ENCODE data around the gene DRC1.

DRC1 gene

GRCh38 chr2:26400723-26401122 lies 997 bp upstream of the DRC1 start:
- no peak for DNase-seq

- DNase-seq: no peak
Measured at GRCh38 chr2:26407526-26407925, 5.8 kb downstream of the DRC1 start.

GRCh38 chr2:26409785-26410184 lies 8.1 kb downstream of the DRC1 start:
- no peak for DNase-seq

- DNase-seq: no peak
Measured at GRCh38 chr2:26410764-26411243, 9.1 kb downstream of the DRC1 start.

DNA sequence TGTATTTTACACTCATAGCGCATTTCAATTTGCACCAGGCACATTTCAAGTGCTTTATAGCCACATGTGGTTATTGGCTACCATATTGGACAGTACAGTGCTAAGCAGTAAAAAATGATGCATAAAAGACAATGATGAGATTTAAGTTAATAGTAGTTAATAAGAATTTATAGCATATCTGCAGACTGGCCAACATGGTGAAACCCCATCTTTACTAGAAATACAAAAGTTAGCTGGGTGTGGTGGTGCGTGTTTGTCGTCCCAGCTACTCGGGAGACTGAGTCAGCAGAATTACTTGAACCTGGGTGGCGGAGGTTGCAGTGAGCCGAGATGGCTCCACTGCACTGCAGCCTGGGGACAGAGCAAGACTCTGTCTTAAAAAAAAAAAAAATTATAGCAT lies 9.7 kb downstream of the DRC1 start:
- DNase-seq: no peak

- DNase-seq: peak; percentile 6
Measured at GRCh38 chr2:26412091-26412673, 10.5 kb downstream of the DRC1 start.

DNA sequence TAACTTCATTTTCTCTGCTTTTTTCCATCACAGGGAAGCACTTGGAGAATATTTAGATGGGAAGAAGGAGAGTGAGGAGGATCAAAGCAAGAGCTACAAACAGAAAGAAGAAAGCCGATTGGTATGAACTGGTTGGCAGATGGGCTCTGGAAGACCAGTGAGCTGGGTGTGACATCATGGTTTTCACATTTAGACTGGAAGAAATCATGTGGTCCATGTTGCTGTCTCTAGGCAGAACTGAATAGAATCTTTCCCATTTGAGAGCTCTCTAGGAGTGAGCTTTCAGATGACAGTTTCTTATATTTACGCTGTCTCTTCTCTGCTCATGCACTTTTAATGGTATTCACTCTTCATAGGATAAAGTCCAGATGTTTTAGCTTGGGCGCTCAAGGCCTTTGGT lies 12.6 kb downstream of the DRC1 start:
- DNase-seq: no peak

DNA sequence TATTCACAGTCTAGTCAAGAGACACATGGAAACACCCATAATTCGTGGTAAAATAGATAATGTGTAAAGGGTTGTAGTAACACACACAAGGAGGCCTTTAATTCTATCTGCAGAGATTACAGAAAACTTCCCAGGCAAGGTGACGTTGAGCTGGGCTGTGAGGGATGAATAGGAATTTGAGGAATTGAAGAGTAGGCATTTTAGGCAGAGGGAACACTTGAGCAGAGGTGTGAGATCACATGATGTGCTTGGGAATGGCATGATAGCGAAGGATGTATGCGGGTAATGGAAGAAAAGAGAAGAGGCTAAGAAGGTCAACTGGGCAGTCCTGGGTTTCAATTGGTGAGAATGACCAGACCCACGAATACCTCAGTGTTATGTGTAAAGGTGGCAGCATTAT lies 20.2 kb downstream of the DRC1 start:
- no peak for DNase-seq

DNA sequence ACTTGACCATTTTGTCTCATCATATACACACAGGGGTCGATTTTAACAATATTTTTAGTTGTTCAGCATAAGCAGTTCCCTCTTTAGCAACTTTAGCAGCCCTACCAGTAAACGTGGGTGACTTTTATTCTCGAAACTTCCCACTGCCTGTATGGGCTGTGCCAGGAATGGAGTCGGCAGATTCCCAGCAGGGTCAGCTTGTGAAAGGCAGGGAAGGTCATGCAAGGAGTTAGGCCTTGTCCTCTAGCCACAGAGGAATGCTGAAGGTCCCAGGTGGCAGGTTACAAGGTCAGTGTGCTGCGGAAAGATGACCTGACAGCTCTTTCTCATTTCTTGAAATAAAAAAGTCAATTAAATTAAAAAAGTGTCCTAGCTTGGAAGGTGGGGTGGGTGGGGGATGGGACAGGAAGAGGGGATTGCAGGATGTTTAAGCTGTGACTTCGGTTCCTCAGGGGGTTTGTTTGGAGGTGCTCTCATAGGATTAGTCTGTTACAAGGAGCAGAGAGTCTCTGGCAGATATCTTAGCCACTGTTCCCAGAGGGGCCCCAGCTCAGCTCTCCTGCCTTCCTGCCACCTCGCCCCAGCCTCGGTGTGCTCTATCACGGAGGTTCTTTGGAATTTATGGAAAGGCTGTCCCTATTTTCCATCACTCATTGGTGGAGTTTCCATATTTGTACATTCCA lies 21.4 kb downstream of the DRC1 start:
- no peak for DNase-seq

DNA sequence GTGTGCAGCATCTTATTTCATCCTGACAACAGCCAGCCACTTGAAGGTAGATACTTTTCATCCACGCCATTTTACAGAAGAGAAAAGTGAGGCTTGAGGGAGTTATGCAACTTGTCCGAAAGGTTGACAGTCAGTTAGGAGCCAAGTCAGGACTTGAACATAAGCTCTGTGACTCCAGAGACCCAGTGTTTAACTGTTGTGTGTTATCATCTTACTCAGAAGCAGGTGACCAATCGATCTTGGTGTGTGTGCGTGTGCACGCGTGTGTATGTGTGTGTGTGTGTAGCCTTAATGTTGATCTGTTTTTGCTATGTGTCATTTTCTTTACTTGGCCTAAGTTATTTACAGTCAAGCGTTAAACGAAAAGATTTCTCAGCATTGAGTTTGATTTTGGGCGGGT lies 22.0 kb downstream of the DRC1 start:
- no peak for DNase-seq

GRCh38 chr2:26424221-26424620 lies 22.5 kb downstream of the DRC1 start:
- DNase-seq: no peak

GRCh38 chr2:26428846-26429245 lies 27.1 kb downstream of the DRC1 start:
- DNase-seq: no peak

- no peak for DNase-seq
Measured at GRCh38 chr2:26429779-26430578, 28.3 kb downstream of the DRC1 start.

DNA sequence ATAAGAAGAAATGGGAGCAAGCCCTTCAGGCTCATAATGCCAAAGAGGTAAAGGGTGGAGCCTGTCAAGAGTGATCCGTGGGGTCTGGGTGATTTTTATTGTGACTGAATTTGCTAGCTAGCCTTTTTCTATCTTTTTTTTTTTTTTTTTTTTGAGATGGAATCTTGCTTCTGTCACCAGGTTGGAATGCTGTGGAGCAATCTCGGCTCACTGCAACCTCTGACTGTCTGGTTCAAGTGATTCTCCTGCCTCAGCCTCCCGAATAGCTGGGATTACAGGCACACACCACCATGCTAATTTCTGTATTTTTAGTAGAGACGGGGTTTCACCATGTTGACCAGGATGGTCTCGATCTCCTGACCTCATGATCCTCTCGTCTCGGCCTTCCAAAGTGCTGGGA lies 29.1 kb downstream of the DRC1 start:
- DNase-seq: no peak

DNA sequence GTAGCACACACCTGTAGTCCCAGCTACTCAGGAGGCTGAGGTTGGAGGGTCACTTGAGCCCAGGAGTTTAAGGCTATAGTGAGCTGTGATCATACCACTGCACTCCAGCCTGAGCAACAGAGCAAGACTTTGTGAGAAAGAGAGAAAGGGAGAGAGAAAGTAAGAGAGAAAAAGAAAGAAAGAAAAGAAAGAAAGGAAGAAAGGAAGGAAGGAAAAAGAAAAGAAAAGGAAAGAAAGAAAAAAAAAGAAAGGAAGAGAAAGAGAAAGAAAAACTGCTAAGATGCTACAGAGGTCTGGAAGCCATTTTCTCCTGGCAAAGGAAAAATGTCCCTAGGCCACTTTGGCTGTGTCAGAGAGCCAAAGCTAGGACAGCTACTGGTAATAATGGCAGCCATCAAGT lies 30.6 kb downstream of the DRC1 start:
- no peak for DNase-seq

DNA sequence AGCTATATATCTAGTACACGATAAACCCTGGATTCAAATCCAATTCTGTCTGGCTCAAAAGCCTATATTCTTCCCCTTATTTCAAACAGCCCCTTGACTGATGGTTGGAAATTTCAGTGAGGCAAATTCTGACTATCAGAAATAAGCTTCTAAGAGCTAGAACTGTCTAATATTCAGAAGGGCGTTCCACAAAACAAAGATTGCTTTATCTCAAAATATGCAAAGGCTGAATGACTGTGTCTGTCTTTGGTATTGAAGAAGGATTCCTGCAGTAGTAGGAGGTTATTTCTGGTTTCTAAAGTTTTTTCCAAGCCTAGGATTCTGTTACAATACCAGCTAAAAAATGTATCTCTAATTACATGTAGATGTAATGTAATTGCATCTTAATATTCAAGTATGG lies 31.1 kb downstream of the DRC1 start:
- DNase-seq: no peak

DNA sequence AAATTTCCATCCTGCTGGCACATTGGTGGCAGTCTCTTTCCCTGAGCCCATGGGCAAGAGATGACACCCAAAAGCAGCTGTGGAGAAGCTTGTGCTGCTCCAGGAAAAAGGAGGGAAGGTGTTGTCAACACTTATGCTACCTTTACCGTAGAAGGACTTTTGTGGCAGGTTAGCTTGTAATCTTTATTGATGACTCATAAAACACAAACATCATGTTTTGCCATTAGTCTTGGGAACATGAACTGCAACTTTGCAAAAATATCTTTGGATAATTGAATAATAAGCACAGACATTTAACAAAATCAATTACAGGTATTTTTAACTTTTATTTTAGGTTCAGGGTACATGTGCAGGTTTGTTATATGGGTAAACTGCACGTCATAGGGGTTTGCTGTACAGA lies 33.4 kb downstream of the DRC1 start:
- no peak for DNase-seq

GRCh38 chr2:26438526-26438925 lies 36.8 kb downstream of the DRC1 start:
- no peak for DNase-seq

- no peak for DNase-seq
Measured at GRCh38 chr2:26438926-26439325, 37.2 kb downstream of the DRC1 start.

GRCh38 chr2:26442301-26442700 lies 40.6 kb downstream of the DRC1 start:
- no peak for DNase-seq

DNA sequence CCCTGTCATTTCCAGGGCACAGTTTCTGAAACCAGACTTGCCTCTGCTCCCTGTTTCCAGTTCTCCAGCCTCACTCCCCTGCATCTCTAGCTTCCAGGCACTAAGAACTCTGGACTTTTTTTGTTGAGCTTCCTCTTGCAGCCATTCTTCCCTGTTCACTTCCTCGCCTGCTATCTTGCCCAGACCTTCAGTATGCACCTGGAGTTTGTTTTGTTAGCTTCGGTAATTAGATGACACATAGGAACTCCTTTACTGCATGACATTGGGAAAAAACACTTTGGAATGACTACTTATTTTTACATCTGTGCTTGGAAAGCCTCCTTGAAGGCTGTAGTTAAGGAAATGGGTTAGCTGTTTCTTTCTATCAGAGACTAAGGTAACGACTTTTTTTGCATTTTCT lies 41.0 kb downstream of the DRC1 start:
- DNase-seq: no peak

DNA sequence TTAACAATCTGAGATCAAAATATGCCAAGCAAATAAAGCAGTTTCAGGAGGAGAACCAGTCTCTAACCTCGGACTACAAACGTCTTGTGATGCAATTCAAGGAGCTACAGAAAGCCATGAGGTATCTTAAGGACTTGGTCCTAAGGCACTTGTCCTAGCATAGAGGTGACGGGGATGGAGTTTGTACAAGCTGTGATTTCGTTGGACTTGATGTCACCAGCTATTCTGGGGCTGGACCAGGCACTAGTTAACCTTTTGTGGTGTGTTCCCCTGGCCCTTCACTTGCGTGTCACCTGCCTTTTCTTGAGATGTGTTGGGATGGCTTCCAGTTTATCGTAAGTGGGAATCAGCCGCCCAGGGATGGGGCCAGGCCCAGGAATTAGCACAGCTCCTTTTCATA lies 42.5 kb downstream of the DRC1 start:
- no peak for DNase-seq

- no peak for DNase-seq
Measured at GRCh38 chr2:26448651-26449050, 46.9 kb downstream of the DRC1 start.

All from CD4-positive, alpha-beta T cell treated with Interleukin-21 for 1 hour (primary cell).